ENCODE measurements around the gene ETV3. TPM values are rescaled to one million over a fixed set of nuclear protein-coding genes. Genes with fewer than 3 reads are reported as not detected.
"Not testable (repeated sequence)": the region's sequence is repeated elsewhere in the genome, so short reads cannot be mapped to it uniquely, and the experiment has no call there.

The ETV3 gene
- total RNA-seq, 1 donor from 2014 or later: 19.5 TPM

DNA sequence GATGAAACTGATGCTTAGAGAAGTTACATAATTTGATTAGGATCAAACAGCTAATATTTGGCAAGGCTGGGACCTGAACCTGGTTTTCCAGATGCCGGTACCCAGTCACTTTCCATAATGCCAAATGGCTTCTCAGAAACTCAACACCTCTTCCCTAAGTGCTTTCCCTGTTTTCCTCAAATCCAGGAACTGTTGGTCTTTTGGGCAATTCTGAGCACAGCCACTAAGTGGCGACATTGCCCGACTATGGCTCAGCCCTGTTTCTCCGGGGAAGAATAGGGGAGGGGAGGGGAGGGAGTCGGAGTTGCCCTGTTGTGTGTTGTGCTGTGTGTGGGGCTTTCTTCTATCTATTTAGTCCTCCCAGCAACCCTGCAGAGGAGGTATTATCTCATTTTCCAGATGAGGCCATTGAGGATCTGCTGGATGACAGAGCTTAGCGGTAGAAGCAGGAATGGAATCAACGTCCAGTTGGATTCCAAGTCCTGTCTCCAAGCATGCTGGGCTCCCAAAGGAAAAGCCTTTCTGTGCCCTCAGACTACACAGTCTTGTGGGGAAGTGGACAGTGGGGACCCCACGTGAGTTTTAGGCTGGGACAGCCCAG is 33.8 kb upstream of the ETV3 start:
- H3K9me3 Mint-ChIP-seq; H3K27ac ChIP-seq; H3K36me3 Mint-ChIP-seq; H3K9me3 ChIP-seq (ENCODE audit: low read depth); H3K36me3 ChIP-seq; H3K79me2 ChIP-seq (ENCODE audit: low read depth); H3K27me3 ChIP-seq; H3K4me1 Mint-ChIP-seq; H4K20me1 ChIP-seq (ENCODE audit: low read depth); H3K9ac ChIP-seq; H3F3A ChIP-seq (ENCODE audit: low read depth); H3K27ac Mint-ChIP-seq; H3K27me3 Mint-ChIP-seq (ENCODE audit: insufficient read depth, low read depth); H3K4me3 Mint-ChIP-seq; H3K4me2 ChIP-seq; H3K4me3 ChIP-seq: not testable (repeated sequence)
- TF ChIP-seq CTCF (IDR thresholded peaks at IDR 0.05): peak; percentile 56
- peak overlapping the region; percentile 61 for H2AFZ ChIP-seq (replicated peaks)
- DNase-seq (ENCODE audit: low spot score): peak; percentile 44
- peaks cover 11% of the 10 kb centered on the region for H3K4me1 ChIP-seq

DNA sequence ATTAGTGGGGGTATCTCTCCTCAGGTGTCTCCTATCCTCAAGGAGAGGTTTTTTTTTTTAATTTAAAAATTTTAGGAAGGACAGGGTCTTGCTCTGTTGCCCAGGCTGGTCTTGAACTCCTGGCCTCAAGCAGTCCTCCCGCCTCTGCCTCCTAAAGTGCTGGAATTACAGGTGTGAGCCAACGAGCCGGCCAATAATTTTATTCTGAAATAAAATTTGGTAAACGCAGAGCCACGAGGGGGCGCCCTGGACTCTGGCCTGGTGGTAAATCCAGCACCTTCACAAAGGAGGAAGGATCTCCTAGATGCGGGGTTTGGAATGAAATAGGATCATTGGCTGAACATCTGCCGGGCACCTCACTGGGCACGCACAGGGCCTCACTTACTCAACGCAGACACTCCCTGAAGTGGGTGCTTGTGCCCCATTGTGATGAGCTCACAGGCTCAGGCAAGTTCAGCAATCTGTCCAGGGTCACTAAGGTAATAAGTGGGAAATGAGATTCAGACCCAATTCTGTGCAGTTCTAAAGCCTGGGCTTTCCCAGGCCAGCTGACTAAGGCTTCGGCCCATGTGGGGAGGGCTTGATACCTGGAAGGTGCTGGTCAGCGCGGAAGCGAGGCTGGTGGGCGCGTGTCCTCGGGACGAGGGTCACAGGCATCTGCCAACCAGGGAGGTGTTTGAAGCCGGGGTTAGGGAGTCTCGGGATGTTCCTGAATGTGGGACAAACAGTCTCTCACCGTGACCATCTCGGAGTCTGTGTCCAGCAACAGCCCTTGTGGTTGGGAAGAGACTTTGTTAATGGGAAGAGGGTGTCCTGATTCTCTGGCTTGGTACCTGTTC is 32.7 kb upstream of the ETV3 start:
- no peaks in the 10 kb centered on the region for H3K79me2 ChIP-seq (ENCODE audit: low read depth)
- H3K4me1 Mint-ChIP-seq: peaks cover 2% of the 10 kb centered on the region
- H3K27ac Mint-ChIP-seq: no peak overlapping the region
- H3K4me3 ChIP-seq: no peak overlapping the region
- no peaks in the 10 kb centered on the region for H4K20me1 ChIP-seq (ENCODE audit: low read depth)
- H3K4me3 Mint-ChIP-seq: no peak overlapping the region
- H3K36me3 ChIP-seq: no peaks in the 10 kb centered on the region
- no peaks in the 10 kb centered on the region for H3K27me3 ChIP-seq
- H3K9ac ChIP-seq: no peak overlapping the region
- TF ChIP-seq CTCF (IDR thresholded peaks at IDR 0.05) (peak; percentile 75), EZH2 (IDR thresholded peaks at IDR 0.05) (no peak)
- peaks cover 15% of the 10 kb centered on the region for H3K4me1 ChIP-seq
- peak overlapping the region; percentile 61 for H2AFZ ChIP-seq (replicated peaks)
- peaks cover 5% of the 10 kb centered on the region for H3K27me3 Mint-ChIP-seq (ENCODE audit: insufficient read depth, low read depth)
- peak; percentile 73 for DNase-seq (ENCODE audit: low spot score)
- H3K4me2 ChIP-seq: no peak overlapping the region
- no peak overlapping the region for H3K27ac ChIP-seq
- H3K9me3 ChIP-seq (ENCODE audit: low read depth): no peaks in the 10 kb centered on the region
- no peaks in the 10 kb centered on the region for H3K9me3 Mint-ChIP-seq
- H3F3A ChIP-seq (ENCODE audit: low read depth): peaks cover 7% of the 10 kb centered on the region
- H3K36me3 Mint-ChIP-seq: no peaks in the 10 kb centered on the region

- TF ChIP-seq EZH2 (IDR thresholded peaks at IDR 0.05) (no peak), CTCF (IDR thresholded peaks at IDR 0.05) (no peak), EZH2phosphoT487 (IDR thresholded peaks at IDR 0.05) (no peak)
- Histone ChIP-seq H3K27ac (no peak overlapping the region), H3F3A (ENCODE audit: low read depth) (peaks cover 13% of the 10 kb centered on the region), H3K79me2 (ENCODE audit: low read depth) (no peaks in the 10 kb centered on the region), H3K27me3 (no peaks in the 10 kb centered on the region), H3K4me2 (no peak overlapping the region), H2AFZ (replicated peaks) (no peak overlapping the region), H3K9ac (no peak overlapping the region), H3K4me3 (no peak overlapping the region), H3K36me3 (no peaks in the 10 kb centered on the region), H4K20me1 (ENCODE audit: low read depth) (no peaks in the 10 kb centered on the region), H3K4me1 (peaks cover 15% of the 10 kb centered on the region), H3K9me3 (ENCODE audit: low read depth) (no peaks in the 10 kb centered on the region)
- H3K27me3 Mint-ChIP-seq (ENCODE audit: insufficient read depth, low read depth): peaks cover 6% of the 10 kb centered on the region
- peaks cover 6% of the 10 kb centered on the region for H3K4me1 Mint-ChIP-seq
- no peaks in the 10 kb centered on the region for H3K9me3 Mint-ChIP-seq
- no peak overlapping the region for H3K27ac Mint-ChIP-seq
- H3K4me3 Mint-ChIP-seq: no peak overlapping the region
- H3K36me3 Mint-ChIP-seq: no peaks in the 10 kb centered on the region
- DNase-seq (ENCODE audit: low spot score): no peak
Observed at GRCh38 chr1:157168015-157168414, 29.8 kb upstream of the ETV3 start.
